Liver (tissue), 9 donors: ENCODE measurements around the gene ARHGEF1. TPM values are rescaled to one million over a fixed set of nuclear protein-coding genes. Genes with fewer than 3 reads are reported as not detected.

Source experiments
- DNase-seq: peaks from one replicate; pipeline ENCODE4 v3.0.0-alpha.2; 2017; ENCODE audit warnings: low spot score
- H3K27ac ChIP-seq, 2 donors: one replicate each; pipeline ENCODE4 v1.7.0; 2013; ENCODE audit warnings: inconsistent platforms in 2 of 2, low read length in 2 of 2, control low read depth in 1 of 2, low read depth in 1 of 2, mild to moderate bottlenecking in 1 of 2
- H3K27me3 ChIP-seq, 4 donors: one replicate each; pipeline versions ENCODE4 v1.6.1 to v1.7.0; 2013; ENCODE audit warnings: low read length in 3 of 4, inconsistent platforms in 1 of 4, mild to moderate bottlenecking in 1 of 4, moderate library complexity in 1 of 4; ENCODE audit not compliant: control insufficient read depth in 4 of 4, insufficient read depth in 4 of 4
- H3K36me3 ChIP-seq, 4 donors: one replicate each; pipeline versions ENCODE4 v1.6.1 to v1.7.0; 2013; ENCODE audit warnings: low read length in 3 of 4, mild to moderate bottlenecking in 3 of 4, low read depth in 1 of 4, moderate library complexity in 1 of 4; ENCODE audit not compliant: control insufficient read depth in 4 of 4, insufficient read depth in 3 of 4
- H3K4me1 ChIP-seq, 4 donors: one replicate each; pipeline versions ENCODE4 v1.6.1 to v1.7.0; 2013; ENCODE audit warnings: low read length in 3 of 4, mild to moderate bottlenecking in 3 of 4, moderate library complexity in 1 of 4; ENCODE audit not compliant: control insufficient read depth in 4 of 4, insufficient read depth in 4 of 4
- H3K4me3 ChIP-seq, 3 donors: one replicate each; pipeline versions ENCODE4 v1.6.1 to v1.7.0; 2013; ENCODE audit warnings: low read length in 3 of 3, control low read depth in 1 of 3, low read depth in 1 of 3, mild to moderate bottlenecking in 1 of 3
- H3K9ac ChIP-seq, 2 donors: one replicate each; pipeline ENCODE4 v1.7.0; 2013; ENCODE audit warnings: low read length in 2 of 2, mild to moderate bottlenecking in 2 of 2, moderate library complexity in 2 of 2, control low read depth in 1 of 2, low read depth in 1 of 2
- H3K9me3 ChIP-seq, 4 donors: one replicate each; pipeline versions ENCODE4 v1.6.1 to v1.7.0; 2013; ENCODE audit warnings: low read length in 3 of 4; ENCODE audit not compliant: control insufficient read depth in 4 of 4
- EGR1 ChIP-seq, 2 donors: IDR thresholded peaks; 2 replicates each; pipeline ENCODE4 v1.6.1; 2016 to 2018; ENCODE audit warnings: antibody characterized with exemption in 2 of 2, low read depth in 2 of 2
- GABPA ChIP-seq, 2 donors: IDR thresholded peaks in 1 of 2; conservative IDR thresholded peaks in 1 of 2; 2 replicates each; pipeline ENCODE4 v1.6.1; 2016; ENCODE audit warnings: antibody characterized with exemption in 2 of 2, mild to moderate bottlenecking in 1 of 2, moderate library complexity in 1 of 2
- HNF4A ChIP-seq, 2 donors: conservative IDR thresholded peaks; 2 replicates each; pipeline ENCODE4 v1.6.1; 2016; ENCODE audit warnings: antibody characterized with exemption in 2 of 2, mild to moderate bottlenecking in 2 of 2
- HNF4G ChIP-seq: IDR thresholded peaks from 2 replicates; pipeline ENCODE4 v1.6.1; 2016; ENCODE audit warnings: antibody characterized with exemption
- NR2F2 ChIP-seq: IDR thresholded peaks from 2 replicates; pipeline ENCODE4 v1.6.1; 2016; ENCODE audit warnings: antibody characterized with exemption
- RXRA ChIP-seq, 2 donors: IDR thresholded peaks; 2 replicates each; pipeline ENCODE4 v1.6.1; 2017 to 2018; ENCODE audit warnings: antibody characterized with exemption in 2 of 2, mild to moderate bottlenecking in 1 of 2
- SP1 ChIP-seq: IDR thresholded peaks from 2 replicates; pipeline ENCODE4 v1.6.1; 2018; ENCODE audit warnings: antibody characterized with exemption, mild to moderate bottlenecking
- YY1 ChIP-seq: IDR thresholded peaks from 2 replicates; pipeline ENCODE4 v1.6.1; 2016; ENCODE audit warnings: antibody characterized with exemption, mild to moderate bottlenecking
- WGBS: extraction: QIAGEN DNeasy Blood & Tissue Kit; methylation state at CpG from one replicate; pipeline ENCODE4 v1.1.7; 2013; 5-methylcytosine and 5-hydroxymethylcytosine counted together
- polyA plus RNA-seq, 2 donors: library from polyadenylated mRNA; stranded (reverse) in 1 of 2; unstranded in 1 of 2; fragments of 200-250 nt in 1 of 2; fragments of >200 nt in 1 of 2; fragmentation: Nextera tagmentation in 1 of 2; extraction: Ambion mirVana in 1 of 2; gene quantifications; one replicate each; pipeline versions ENCODE4 v1.2.1 to v1.2.3, GENCODE V29; 2013 to 2015
- total RNA-seq, 2 donors: library from RNA; depleted of rRNA; stranded (reverse); fragments of >200 nt; gene quantifications; one replicate each; pipeline ENCODE4 v1.2.3, GENCODE V29; 2014
- TF ChIP-seq, protein P1 (sequence below): fragments of 150-350 bp; IDR thresholded peaks from 2 replicates; pipeline ENCODE4 v1.5.1; 2017; ENCODE audit warnings: improper control_type of control experiment, low read depth, low read length; ENCODE audit not compliant: missing input control
- TF ChIP-seq, protein P2 (sequence below): IDR thresholded peaks from 2 replicates; pipeline ENCODE4 v1.6.1; 2016; ENCODE audit warnings: antibody characterized with exemption
- TF ChIP-seq, protein P3 (sequence below): IDR thresholded peaks from 2 replicates; pipeline ENCODE4 v1.6.1; 2016; ENCODE audit warnings: antibody characterized with exemption
- TF ChIP-seq, protein P4 (sequence below): IDR thresholded peaks from 2 replicates; pipeline ENCODE4 v1.6.1; 2016; ENCODE audit warnings: antibody characterized with exemption, mild to moderate bottlenecking
- donor health status: healthy.
- donor health status: healthy.
- donor health status: healthy.
- donor health status: healthy.
- donor health status: healthy.

ARHGEF1 gene
- total and polyA plus RNA-seq, 4 donors: 13.2 to 30.1 (median 18.5) TPM

DNA sequence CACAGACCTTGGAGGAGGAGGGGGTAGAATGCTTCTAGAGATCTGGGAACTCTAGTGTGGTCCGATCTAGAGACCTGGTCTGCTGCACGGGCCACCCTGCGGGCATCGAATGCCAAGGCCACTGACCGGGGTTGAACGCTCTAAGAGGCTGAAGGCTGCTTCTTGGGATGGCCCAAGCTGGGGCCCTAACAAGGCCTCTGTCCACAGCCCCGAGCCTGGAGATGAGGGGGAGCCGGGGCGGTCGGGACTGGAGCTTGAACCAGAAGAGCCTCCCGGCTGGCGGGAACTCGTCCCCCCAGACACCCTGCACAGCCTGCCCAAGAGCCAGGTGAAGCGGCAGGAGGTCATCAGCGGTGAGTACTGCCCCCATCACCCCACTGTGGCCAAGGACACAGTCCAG is 15.3 kb downstream of the ARHGEF1 start (continued):
- TF ChIP-seq, protein P1, sequence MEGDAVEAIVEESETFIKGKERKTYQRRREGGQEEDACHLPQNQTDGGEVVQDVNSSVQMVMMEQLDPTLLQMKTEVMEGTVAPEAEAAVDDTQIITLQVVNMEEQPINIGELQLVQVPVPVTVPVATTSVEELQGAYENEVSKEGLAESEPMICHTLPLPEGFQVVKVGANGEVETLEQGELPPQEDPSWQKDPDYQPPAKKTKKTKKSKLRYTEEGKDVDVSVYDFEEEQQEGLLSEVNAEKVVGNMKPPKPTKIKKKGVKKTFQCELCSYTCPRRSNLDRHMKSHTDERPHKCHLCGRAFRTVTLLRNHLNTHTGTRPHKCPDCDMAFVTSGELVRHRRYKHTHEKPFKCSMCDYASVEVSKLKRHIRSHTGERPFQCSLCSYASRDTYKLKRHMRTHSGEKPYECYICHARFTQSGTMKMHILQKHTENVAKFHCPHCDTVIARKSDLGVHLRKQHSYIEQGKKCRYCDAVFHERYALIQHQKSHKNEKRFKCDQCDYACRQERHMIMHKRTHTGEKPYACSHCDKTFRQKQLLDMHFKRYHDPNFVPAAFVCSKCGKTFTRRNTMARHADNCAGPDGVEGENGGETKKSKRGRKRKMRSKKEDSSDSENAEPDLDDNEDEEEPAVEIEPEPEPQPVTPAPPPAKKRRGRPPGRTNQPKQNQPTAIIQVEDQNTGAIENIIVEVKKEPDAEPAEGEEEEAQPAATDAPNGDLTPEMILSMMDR: no peak
- no peak for TF ChIP-seq EGR1 (IDR thresholded peaks at IDR 0.05; ENCODE audit: low read depth in 2 of 2)

DNA sequence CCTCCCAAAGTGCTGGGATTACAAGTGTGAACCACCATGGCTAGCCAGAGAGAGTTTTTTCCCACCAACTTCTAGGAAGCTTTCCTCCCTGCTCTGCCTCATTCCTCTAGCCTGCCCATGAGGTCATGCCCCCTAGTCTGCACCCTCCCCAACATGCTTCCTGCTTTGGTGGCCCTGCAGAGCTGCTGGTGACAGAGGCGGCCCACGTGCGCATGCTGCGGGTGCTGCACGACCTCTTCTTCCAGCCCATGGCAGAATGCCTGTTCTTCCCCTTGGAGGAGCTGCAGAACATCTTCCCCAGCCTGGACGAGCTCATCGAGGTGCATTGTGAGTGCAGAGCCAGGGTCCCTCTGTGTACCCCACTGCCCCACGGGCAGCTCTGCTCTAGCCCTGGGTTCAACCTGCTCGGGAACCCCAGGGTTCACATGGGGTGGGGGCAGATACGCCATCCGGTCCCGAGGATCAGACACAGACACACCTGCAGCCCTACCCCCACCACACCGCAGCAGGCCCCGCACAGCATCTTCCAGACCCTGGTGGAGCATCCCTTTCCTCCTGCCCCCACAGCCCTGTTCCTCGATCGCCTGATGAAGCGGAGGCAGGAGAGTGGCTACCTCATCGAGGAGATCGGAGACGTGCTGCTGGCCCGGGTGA is 18.9 kb downstream of the ARHGEF1 start:
- Histone ChIP-seq H3K27ac (no peak overlapping the region), H3K9me3 (no peaks in the 10 kb centered on the region), H3K4me1 (peaks cover 0 to 7% (median 4%) of the 10 kb centered on the region in 4 donors), H3K4me3 (no peak overlapping the region), H3K27me3 (no peaks in the 10 kb centered on the region), H3K36me3 (peaks cover 24 to 82% (median 28%) of the 10 kb centered on the region in 4 donors), H3K9ac (no peak overlapping the region)
- TF ChIP-seq, protein P2, sequence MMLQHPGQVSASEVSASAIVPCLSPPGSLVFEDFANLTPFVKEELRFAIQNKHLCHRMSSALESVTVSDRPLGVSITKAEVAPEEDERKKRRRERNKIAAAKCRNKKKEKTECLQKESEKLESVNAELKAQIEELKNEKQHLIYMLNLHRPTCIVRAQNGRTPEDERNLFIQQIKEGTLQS: no peak
- TF ChIP-seq, protein P3, sequence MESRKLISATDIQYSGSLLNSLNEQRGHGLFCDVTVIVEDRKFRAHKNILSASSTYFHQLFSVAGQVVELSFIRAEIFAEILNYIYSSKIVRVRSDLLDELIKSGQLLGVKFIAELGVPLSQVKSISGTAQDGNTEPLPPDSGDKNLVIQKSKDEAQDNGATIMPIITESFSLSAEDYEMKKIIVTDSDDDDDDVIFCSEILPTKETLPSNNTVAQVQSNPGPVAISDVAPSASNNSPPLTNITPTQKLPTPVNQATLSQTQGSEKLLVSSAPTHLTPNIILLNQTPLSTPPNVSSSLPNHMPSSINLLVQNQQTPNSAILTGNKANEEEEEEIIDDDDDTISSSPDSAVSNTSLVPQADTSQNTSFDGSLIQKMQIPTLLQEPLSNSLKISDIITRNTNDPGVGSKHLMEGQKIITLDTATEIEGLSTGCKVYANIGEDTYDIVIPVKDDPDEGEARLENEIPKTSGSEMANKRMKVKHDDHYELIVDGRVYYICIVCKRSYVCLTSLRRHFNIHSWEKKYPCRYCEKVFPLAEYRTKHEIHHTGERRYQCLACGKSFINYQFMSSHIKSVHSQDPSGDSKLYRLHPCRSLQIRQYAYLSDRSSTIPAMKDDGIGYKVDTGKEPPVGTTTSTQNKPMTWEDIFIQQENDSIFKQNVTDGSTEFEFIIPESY: no peak
- no peak for TF ChIP-seq GABPA (IDR thresholded peaks at IDR 0.05 in 1 of 2, conservative IDR thresholded peaks at IDR 0.05 in 1 of 2)
- TF ChIP-seq YY1: no peak
- TF ChIP-seq NR2F2: no peak
- no peak for TF ChIP-seq RXRA (IDR thresholded peaks at IDR 0.05)
- TF ChIP-seq, protein P4, sequence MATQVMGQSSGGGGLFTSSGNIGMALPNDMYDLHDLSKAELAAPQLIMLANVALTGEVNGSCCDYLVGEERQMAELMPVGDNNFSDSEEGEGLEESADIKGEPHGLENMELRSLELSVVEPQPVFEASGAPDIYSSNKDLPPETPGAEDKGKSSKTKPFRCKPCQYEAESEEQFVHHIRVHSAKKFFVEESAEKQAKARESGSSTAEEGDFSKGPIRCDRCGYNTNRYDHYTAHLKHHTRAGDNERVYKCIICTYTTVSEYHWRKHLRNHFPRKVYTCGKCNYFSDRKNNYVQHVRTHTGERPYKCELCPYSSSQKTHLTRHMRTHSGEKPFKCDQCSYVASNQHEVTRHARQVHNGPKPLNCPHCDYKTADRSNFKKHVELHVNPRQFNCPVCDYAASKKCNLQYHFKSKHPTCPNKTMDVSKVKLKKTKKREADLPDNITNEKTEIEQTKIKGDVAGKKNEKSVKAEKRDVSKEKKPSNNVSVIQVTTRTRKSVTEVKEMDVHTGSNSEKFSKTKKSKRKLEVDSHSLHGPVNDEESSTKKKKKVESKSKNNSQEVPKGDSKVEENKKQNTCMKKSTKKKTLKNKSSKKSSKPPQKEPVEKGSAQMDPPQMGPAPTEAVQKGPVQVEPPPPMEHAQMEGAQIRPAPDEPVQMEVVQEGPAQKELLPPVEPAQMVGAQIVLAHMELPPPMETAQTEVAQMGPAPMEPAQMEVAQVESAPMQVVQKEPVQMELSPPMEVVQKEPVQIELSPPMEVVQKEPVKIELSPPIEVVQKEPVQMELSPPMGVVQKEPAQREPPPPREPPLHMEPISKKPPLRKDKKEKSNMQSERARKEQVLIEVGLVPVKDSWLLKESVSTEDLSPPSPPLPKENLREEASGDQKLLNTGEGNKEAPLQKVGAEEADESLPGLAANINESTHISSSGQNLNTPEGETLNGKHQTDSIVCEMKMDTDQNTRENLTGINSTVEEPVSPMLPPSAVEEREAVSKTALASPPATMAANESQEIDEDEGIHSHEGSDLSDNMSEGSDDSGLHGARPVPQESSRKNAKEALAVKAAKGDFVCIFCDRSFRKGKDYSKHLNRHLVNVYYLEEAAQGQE: no peak
- TF ChIP-seq, protein P1: no peak
- no peak for TF ChIP-seq SP1
- no peak for TF ChIP-seq HNF4A (conservative IDR thresholded peaks at IDR 0.05)
- no peak for TF ChIP-seq HNF4G
- no peak for DNase-seq
- 91% methylated on average over 21 of the region's 21 CpGs for WGBS
